CD8-positive, alpha-beta memory T cell (primary cell): ENCODE data around the gene ETV6. TPM values are rescaled to one million over a fixed set of nuclear protein-coding genes. Genes with fewer than 3 reads are reported as not detected.

Source experiments
- CTCF ChIA-PET: fragments of 350-600 bp; sonication (Branson Sonifier 250); formaldehyde crosslinking; loops from one replicate; lab custom pipeline; 2021; ENCODE audit warnings: antibody characterized with exemption; lab: Charles Lee
- POLR2A ChIA-PET: fragments of 350-600 bp; sonication (Branson Sonifier 250); formaldehyde crosslinking; loops from one replicate; lab custom pipeline; 2021; ENCODE audit warnings: antibody characterized with exemption; lab: Charles Lee
- DNase-seq, 5 donors: peaks; one replicate each; pipeline versions ENCODE4 v3.0.0 to v3.0.0-alpha.2; 2020 to 2022; ENCODE audit warnings: mixed read lengths in 1 of 5
- H3K27ac ChIP-seq: one replicate; pipeline ENCODE4 v1.7.0; 2013; ENCODE audit warnings: low read depth, mild to moderate bottlenecking, low read length, moderate library complexity
- H3K27me3 ChIP-seq: 2 replicates; pipeline ENCODE4 v1.7.0; 2013; ENCODE audit warnings: low read length, mild to moderate bottlenecking; ENCODE audit not compliant: insufficient read depth, poor library complexity, severe bottlenecking
- H3K36me3 ChIP-seq: 2 replicates; pipeline ENCODE4 v1.7.0; 2013; ENCODE audit warnings: mild to moderate bottlenecking, low read length, moderate library complexity; ENCODE audit not compliant: insufficient read depth
- H3K4me1 ChIP-seq: 2 replicates; pipeline ENCODE4 v1.7.0; 2013; ENCODE audit warnings: mild to moderate bottlenecking, low read length, moderate library complexity; ENCODE audit not compliant: insufficient read depth
- H3K4me3 ChIP-seq: 2 replicates; pipeline ENCODE4 v1.7.0; 2013; ENCODE audit warnings: mild to moderate bottlenecking, low read length
- H3K9me3 ChIP-seq: 2 replicates; pipeline ENCODE4 v1.7.0; 2013; ENCODE audit warnings: mild to moderate bottlenecking, low read length
- H3K27ac Mint-ChIP-seq, 8 donors: one replicate each; pipeline ENCODE4 v1.8.0; 2020 to 2021; ENCODE audit warnings: mixed read lengths in 8 of 8, mild to moderate bottlenecking in 6 of 8, inconsistent platforms in 3 of 8, moderate library complexity in 3 of 8
- H3K27me3 Mint-ChIP-seq, 2 donors: one replicate each; pipeline ENCODE4 v1.8.0; 2020 to 2021; ENCODE audit warnings: mixed read lengths in 2 of 2, mild to moderate bottlenecking in 1 of 2, moderate library complexity in 1 of 2
- H3K36me3 Mint-ChIP-seq, 3 donors: one replicate each; pipeline ENCODE4 v1.8.0; 2020 to 2021; ENCODE audit warnings: mixed read lengths in 3 of 3, inconsistent platforms in 1 of 3, mild to moderate bottlenecking in 1 of 3
- H3K4me1 Mint-ChIP-seq, 3 donors: one replicate each; pipeline ENCODE4 v1.8.0; 2020 to 2021; ENCODE audit warnings: mixed read lengths in 3 of 3, inconsistent platforms in 1 of 3, mild to moderate bottlenecking in 1 of 3
- H3K4me3 Mint-ChIP-seq, 7 donors: one replicate each; pipeline ENCODE4 v1.8.0; 2020 to 2021; ENCODE audit warnings: mixed read lengths in 7 of 7, mild to moderate bottlenecking in 6 of 7, moderate library complexity in 4 of 7, inconsistent platforms in 2 of 7
- H3K9me3 Mint-ChIP-seq, 5 donors: one replicate each; pipeline ENCODE4 v1.8.0; 2020 to 2022; ENCODE audit warnings: mixed read lengths in 5 of 5, mild to moderate bottlenecking in 3 of 5, moderate library complexity in 2 of 5, inconsistent platforms in 1 of 5
- polyA plus RNA-seq: library from polyadenylated mRNA; unstranded; fragments of 300-500 nt; fragmentation: Illumina TruSeq; gene quantifications from one replicate; pipeline ENCODE4 v1.2.3, GENCODE V29; 2021
- total RNA-seq, 2 experiments: library from RNA; stranded (reverse); gene quantifications; one replicate each; pipeline ENCODE4 v1.2.3, GENCODE V29; 2021

The ETV6 gene
- total and polyA plus RNA-seq, 3 experiments from 2014 or later, result 6.0 to 51.5 (median 49.3) TPM

DNA sequence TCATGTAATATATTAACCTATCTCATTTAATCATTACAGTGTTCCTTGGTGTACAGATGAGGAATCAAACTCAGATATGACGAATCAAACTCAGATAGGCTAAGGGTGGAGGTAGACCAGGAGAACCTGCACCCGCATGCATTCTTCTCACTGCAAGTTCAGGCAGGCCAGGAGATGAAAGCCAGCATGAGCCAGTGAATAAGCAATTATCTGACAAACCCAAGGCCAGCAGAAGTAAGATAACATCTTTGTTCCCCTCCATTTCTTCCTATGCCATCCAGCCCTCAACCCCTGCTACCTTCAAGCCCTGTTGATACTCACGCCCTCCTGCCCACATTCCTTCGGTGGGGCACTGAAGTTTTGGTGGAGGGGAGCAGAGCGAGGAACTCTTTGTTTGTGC, 152.2 kb downstream of the ETV6 start:
- no peaks in the 10 kb centered on the region for H3K36me3 ChIP-seq
- no peaks in the 10 kb centered on the region for H3K9me3 Mint-ChIP-seq
- H3K27ac Mint-ChIP-seq, result peak overlapping the region in 2 of 8 donors; percentile 43 to 56
- ChIA-PET CTCF (no interaction called here), POLR2A (no interaction called here)
- H3K4me1 ChIP-seq, result peaks cover 15% of the 10 kb centered on the region
- no peak overlapping the region for H3K4me3 ChIP-seq
- no peak overlapping the region for H3K4me3 Mint-ChIP-seq
- H3K36me3 Mint-ChIP-seq, result peaks cover 0 to 10% (median 4%) of the 10 kb centered on the region in 3 donors
- peaks cover 45 to 73% (median 52%) of the 10 kb centered on the region in 3 donors for H3K4me1 Mint-ChIP-seq
- H3K27me3 Mint-ChIP-seq, result peaks cover 0 to 4% of the 10 kb centered on the region in 2 donors
- H3K9me3 ChIP-seq, result no peaks in the 10 kb centered on the region
- no peak overlapping the region for H3K27ac ChIP-seq
- DNase-seq, result no peak
- H3K27me3 ChIP-seq, result no peaks in the 10 kb centered on the region

GRCh38 chr12:11804130-11804529, 154.7 kb downstream of the ETV6 start:
- CTCF ChIA-PET, result no interaction called here
- peaks cover 0 to 12% (median 4%) of the 10 kb centered on the region in 3 donors for H3K36me3 Mint-ChIP-seq
- POLR2A ChIA-PET, result no interaction called here
- Histone ChIP-seq H3K27ac (no peak overlapping the region), H3K27me3 (no peaks in the 10 kb centered on the region), H3K9me3 (no peaks in the 10 kb centered on the region), H3K4me3 (no peak overlapping the region), H3K4me1 (peaks cover 3% of the 10 kb centered on the region), H3K36me3 (no peaks in the 10 kb centered on the region)
- H3K27me3 Mint-ChIP-seq, result peaks cover 0 to 4% of the 10 kb centered on the region in 2 donors
- H3K4me3 Mint-ChIP-seq, result peak overlapping the region in 1 of 7 donors; percentile 8
- DNase-seq, result no peak
- H3K9me3 Mint-ChIP-seq, result no peaks in the 10 kb centered on the region
- H3K4me1 Mint-ChIP-seq, result peaks cover 25 to 54% (median 34%) of the 10 kb centered on the region in 3 donors
- peak overlapping the region in 2 of 8 donors; percentile 2 to 3 for H3K27ac Mint-ChIP-seq

GRCh38 chr12:11805043-11805442, 155.6 kb downstream of the ETV6 start:
- ChIA-PET CTCF (no interaction called here), POLR2A (no interaction called here)
- no peak for DNase-seq
- H3K27me3 Mint-ChIP-seq, result peaks cover 0 to 4% of the 10 kb centered on the region in 2 donors
- H3K27ac Mint-ChIP-seq, result no peak overlapping the region
- no peak overlapping the region for H3K4me3 Mint-ChIP-seq
- peaks cover 20 to 51% (median 31%) of the 10 kb centered on the region in 3 donors for H3K4me1 Mint-ChIP-seq
- no peaks in the 10 kb centered on the region for H3K36me3 ChIP-seq
- H3K4me3 ChIP-seq, result no peak overlapping the region
- no peaks in the 10 kb centered on the region for H3K4me1 ChIP-seq
- peaks cover 0 to 12% (median 4%) of the 10 kb centered on the region in 3 donors for H3K36me3 Mint-ChIP-seq
- no peaks in the 10 kb centered on the region for H3K9me3 ChIP-seq
- H3K27ac ChIP-seq, result no peak overlapping the region
- no peaks in the 10 kb centered on the region for H3K9me3 Mint-ChIP-seq
- no peaks in the 10 kb centered on the region for H3K27me3 ChIP-seq

DNA sequence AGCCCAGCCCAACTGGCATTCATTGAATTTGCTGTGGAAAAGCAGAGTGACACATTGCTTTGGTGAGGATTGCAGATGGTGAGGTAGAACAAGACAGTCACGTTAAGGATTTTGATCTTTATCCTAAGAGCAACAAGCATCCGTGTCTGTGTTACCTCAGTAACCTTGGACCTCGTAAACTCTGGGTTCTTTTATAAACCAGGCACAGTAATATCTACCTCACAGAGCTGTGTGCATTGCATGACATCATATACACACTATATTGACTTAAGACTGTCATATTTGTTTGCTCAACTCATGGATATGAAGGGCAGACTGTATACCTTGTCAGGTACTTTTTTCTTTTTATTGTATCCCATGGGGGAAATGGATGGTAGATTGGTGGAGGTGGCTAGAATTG, 156.2 kb downstream of the ETV6 start:
- Mint-ChIP-seq H3K27ac (no peak overlapping the region), H3K4me3 (no peak overlapping the region), H3K9me3 (no peaks in the 10 kb centered on the region), H3K36me3 (peaks cover 0 to 14% (median 4%) of the 10 kb centered on the region in 3 donors), H3K4me1 (peaks cover 18 to 50% (median 32%) of the 10 kb centered on the region in 3 donors), H3K27me3 (peaks cover 0 to 4% of the 10 kb centered on the region in 2 donors)
- Histone ChIP-seq H3K9me3 (no peaks in the 10 kb centered on the region), H3K4me3 (no peak overlapping the region), H3K27ac (no peak overlapping the region), H3K4me1 (no peaks in the 10 kb centered on the region), H3K27me3 (no peaks in the 10 kb centered on the region), H3K36me3 (no peaks in the 10 kb centered on the region)
- POLR2A ChIA-PET, result no interaction called here
- no peak for DNase-seq
- CTCF ChIA-PET, result no interaction called here

GRCh38 chr12:11807458-11807857, 158.0 kb downstream of the ETV6 start:
- H3K4me1 Mint-ChIP-seq, result peaks cover 21 to 50% (median 32%) of the 10 kb centered on the region in 3 donors
- peaks cover 0 to 13% (median 5%) of the 10 kb centered on the region in 3 donors for H3K36me3 Mint-ChIP-seq
- no peaks in the 10 kb centered on the region for H3K9me3 Mint-ChIP-seq
- H3K4me1 ChIP-seq, result peaks cover 6% of the 10 kb centered on the region
- H3K27ac ChIP-seq, result no peak overlapping the region
- no peak overlapping the region for H3K27ac Mint-ChIP-seq
- H3K27me3 ChIP-seq, result no peaks in the 10 kb centered on the region
- H3K36me3 ChIP-seq, result no peaks in the 10 kb centered on the region
- H3K9me3 ChIP-seq, result no peaks in the 10 kb centered on the region
- DNase-seq, result no peak
- H3K4me3 ChIP-seq, result no peak overlapping the region
- no peak overlapping the region for H3K4me3 Mint-ChIP-seq
- H3K27me3 Mint-ChIP-seq, result peaks cover 0 to 4% of the 10 kb centered on the region in 2 donors
- ChIA-PET POLR2A (no interaction called here), CTCF (no interaction called here)

- H3K9me3 ChIP-seq, result no peaks in the 10 kb centered on the region
- peaks cover 17% of the 10 kb centered on the region for H3K4me1 ChIP-seq
- H3K27me3 ChIP-seq, result no peaks in the 10 kb centered on the region
- Mint-ChIP-seq H3K36me3 (peaks cover 0 to 13% (median 5%) of the 10 kb centered on the region in 3 donors), H3K4me3 (no peak overlapping the region), H3K27me3 (peaks cover 0 to 4% of the 10 kb centered on the region in 2 donors), H3K27ac (peak overlapping the region in 1 of 8 donors; percentile 24), H3K9me3 (no peaks in the 10 kb centered on the region), H3K4me1 (peaks cover 22 to 55% (median 33%) of the 10 kb centered on the region in 3 donors)
- no peaks in the 10 kb centered on the region for H3K36me3 ChIP-seq
- no peak overlapping the region for H3K4me3 ChIP-seq
- no peak for DNase-seq
- H3K27ac ChIP-seq, result no peak overlapping the region
- POLR2A ChIA-PET, result interaction anchor here (0.6 kb wide), 1 partner anchor 108 kb away, joined by 3 read pairs; no protein-coding TSS in a partner anchor
- CTCF ChIA-PET, result interaction anchor here (0.6 kb wide), 1 partner anchor 15 kb away, joined by 3 read pairs; no protein-coding TSS in a partner anchor
Observed at GRCh38 chr12:11808931-11809330, 159.5 kb downstream of the ETV6 start.

DNA sequence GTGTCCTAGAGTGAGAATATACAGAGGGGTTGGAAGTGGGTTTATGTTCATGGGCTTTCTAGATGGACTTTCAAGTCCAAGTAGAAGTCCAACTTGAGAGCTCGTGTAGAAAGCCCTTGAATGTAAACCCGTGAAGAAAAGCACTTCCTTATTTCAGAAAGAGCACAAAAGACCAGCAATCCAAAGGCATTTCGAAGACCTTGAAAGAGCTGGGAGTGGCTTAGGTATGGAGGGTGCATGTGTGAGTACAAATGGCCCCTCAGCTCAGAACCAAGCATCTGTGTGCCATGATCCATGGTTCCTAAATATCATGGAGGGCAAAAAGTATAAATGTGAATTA, 160.7 kb downstream of the ETV6 start:
- no peaks in the 10 kb centered on the region for H3K9me3 Mint-ChIP-seq
- ChIA-PET CTCF (interaction anchor here (0.9 kb wide), 1 partner anchor 24 kb away, joined by 3 read pairs; no protein-coding TSS in a partner anchor), POLR2A (no interaction called here)
- H3K4me1 ChIP-seq, result peaks cover 17% of the 10 kb centered on the region
- no peak overlapping the region for H3K27ac ChIP-seq
- H3K27ac Mint-ChIP-seq, result no peak overlapping the region
- H3K27me3 ChIP-seq, result no peaks in the 10 kb centered on the region
- peaks cover 0 to 8% (median 2%) of the 10 kb centered on the region in 3 donors for H3K36me3 Mint-ChIP-seq
- no peaks in the 10 kb centered on the region for H3K27me3 Mint-ChIP-seq
- no peaks in the 10 kb centered on the region for H3K36me3 ChIP-seq
- DNase-seq, result no peak
- no peak overlapping the region for H3K4me3 Mint-ChIP-seq
- H3K4me3 ChIP-seq, result no peak overlapping the region
- no peaks in the 10 kb centered on the region for H3K9me3 ChIP-seq
- H3K4me1 Mint-ChIP-seq, result peaks cover 20 to 52% (median 35%) of the 10 kb centered on the region in 3 donors

DNA sequence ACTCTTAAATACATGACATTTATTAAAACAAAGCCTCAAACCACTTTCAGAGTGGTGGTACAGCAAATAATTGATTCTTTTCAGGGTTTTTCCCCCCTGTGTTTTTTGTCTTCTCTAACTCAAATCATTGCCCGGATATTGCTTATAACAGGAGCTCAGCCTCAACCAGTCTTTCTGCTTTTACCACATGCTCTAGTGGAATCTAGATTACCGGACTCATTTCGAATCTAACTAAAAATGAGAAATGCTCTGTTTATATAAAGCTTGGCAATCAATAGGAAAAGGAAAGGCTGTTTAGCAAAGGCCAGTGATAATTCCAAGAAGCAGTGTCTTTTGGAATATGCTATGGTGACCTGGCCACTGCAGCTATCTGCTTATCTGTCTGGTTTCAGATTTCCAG, 161.5 kb downstream of the ETV6 start:
- no peak overlapping the region for H3K4me3 ChIP-seq
- POLR2A ChIA-PET, result no interaction called here
- peak overlapping the region in 1 of 8 donors; percentile 22 for H3K27ac Mint-ChIP-seq

More for the DNA sequence above, 161.5 kb downstream of the ETV6 start:
- H3K9me3 Mint-ChIP-seq, result no peaks in the 10 kb centered on the region
- Histone ChIP-seq H3K4me1 (peaks cover 17% of the 10 kb centered on the region), H3K9me3 (no peaks in the 10 kb centered on the region), H3K27me3 (no peaks in the 10 kb centered on the region), H3K36me3 (no peaks in the 10 kb centered on the region), H3K27ac (no peak overlapping the region)
- H3K4me1 Mint-ChIP-seq, result peaks cover 18 to 58% (median 29%) of the 10 kb centered on the region in 3 donors
- H3K4me3 Mint-ChIP-seq, result peak overlapping the region in 1 of 7 donors; percentile 0
- H3K36me3 Mint-ChIP-seq, result peaks cover 0 to 8% (median 2%) of the 10 kb centered on the region in 3 donors
- no peaks in the 10 kb centered on the region for H3K27me3 Mint-ChIP-seq
- DNase-seq, result no peak
- CTCF ChIA-PET, result interaction anchor here (0.6 kb wide), 1 partner anchor 559 kb away, joined by 3 read pairs; no protein-coding TSS in a partner anchor
